Measurements from ENCODE around the gene KATNAL2.
A peak's percentile ranks its signal among the peaks of the same experiment; 100 is the strongest.
"Not testable (repeated sequence)": the region's sequence is repeated elsewhere in the genome, so short reads cannot be mapped to it uniquely, and the experiment has no call there.

KATNAL2 gene

DNA sequence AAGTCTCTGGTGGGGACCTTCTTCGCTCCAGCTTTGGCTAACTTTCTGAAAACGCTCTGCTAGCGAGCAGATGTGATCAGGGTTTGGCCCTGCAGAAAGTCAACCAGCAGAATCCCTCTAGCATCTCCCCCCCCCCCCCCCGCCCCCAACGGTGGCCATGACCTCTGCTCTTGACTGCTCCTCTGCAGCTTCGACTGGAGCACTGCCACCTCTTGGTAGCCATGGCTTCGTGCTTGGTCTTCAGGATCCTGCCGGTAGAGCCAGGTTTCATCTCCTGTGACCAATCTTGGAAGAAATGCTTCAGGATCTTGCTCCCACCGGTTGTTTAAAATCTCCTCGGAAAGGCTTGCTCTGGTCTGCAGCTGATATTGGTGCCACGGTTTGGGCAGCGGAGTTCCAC is 113.5 kb downstream of the KATNAL2 start:
- not testable (repeated sequence) for H3K27me3 ChIP-seq (ENCODE audit: insufficient read depth, low read depth, severe bottlenecking); H3K9me3 ChIP-seq (ENCODE audit: severe bottlenecking); H3K36me3 ChIP-seq; H3K4me3 ChIP-seq (ENCODE audit: low read depth, low read length); DNase-seq; H3K27ac ChIP-seq

DNA sequence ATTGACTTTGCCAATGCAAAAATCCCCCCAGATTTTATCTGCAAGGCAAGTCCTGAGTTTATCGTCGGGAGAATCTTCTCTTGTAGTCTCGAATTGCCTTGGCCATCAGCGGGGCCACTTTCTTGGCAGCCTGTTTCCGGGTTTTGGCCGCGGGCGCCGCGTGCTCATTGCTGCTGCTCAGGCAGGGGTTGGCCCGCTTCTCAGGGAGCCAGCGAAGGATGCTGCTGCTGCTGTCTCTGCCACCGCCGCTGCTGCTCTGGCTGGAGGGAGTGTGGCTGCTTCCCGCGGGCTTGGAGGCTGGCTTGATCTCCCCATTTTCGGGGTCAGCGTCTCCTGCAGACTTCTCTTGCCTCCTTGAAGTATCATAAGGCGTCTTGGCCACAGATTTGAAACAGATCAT is 115.5 kb downstream of the KATNAL2 start:
- no peak for DNase-seq
- no peaks in the 10 kb centered on the region for H3K36me3 ChIP-seq
- H3K27ac ChIP-seq = no peak overlapping the region
- TF ChIP-seq, protein P1, sequence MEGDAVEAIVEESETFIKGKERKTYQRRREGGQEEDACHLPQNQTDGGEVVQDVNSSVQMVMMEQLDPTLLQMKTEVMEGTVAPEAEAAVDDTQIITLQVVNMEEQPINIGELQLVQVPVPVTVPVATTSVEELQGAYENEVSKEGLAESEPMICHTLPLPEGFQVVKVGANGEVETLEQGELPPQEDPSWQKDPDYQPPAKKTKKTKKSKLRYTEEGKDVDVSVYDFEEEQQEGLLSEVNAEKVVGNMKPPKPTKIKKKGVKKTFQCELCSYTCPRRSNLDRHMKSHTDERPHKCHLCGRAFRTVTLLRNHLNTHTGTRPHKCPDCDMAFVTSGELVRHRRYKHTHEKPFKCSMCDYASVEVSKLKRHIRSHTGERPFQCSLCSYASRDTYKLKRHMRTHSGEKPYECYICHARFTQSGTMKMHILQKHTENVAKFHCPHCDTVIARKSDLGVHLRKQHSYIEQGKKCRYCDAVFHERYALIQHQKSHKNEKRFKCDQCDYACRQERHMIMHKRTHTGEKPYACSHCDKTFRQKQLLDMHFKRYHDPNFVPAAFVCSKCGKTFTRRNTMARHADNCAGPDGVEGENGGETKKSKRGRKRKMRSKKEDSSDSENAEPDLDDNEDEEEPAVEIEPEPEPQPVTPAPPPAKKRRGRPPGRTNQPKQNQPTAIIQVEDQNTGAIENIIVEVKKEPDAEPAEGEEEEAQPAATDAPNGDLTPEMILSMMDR (IDR thresholded peaks at IDR 0.05; ENCODE audit: low read depth, low read length) = no peak
- no peaks in the 10 kb centered on the region for H3K27me3 ChIP-seq (ENCODE audit: insufficient read depth, low read depth, severe bottlenecking)
- no peak overlapping the region for H3K4me3 ChIP-seq (ENCODE audit: low read depth, low read length)
- no peaks in the 10 kb centered on the region for H3K9me3 ChIP-seq (ENCODE audit: severe bottlenecking)

DNA sequence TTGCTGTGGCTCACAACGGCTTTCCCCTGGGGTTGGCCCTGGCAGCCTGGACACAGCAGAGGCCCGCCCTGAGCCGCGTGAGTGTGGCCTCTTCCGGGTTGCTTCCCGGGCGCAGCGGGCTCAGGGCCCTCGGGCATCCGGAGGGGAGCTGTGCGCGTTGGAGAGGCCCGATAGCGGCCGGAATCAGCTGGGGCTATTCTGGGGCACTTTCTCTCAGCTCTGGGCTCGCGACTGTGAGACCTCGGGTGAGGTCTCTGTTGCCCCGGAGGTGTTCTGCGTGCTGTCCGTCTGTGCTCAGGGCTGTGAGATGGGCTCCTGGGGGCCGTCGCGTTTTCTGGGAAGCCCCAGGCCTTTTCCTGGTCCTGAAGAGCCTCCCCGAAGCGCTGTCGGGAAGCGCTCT is 117.2 kb downstream of the KATNAL2 start:
- H3K27ac ChIP-seq, DNase-seq: not testable (repeated sequence)

DNA sequence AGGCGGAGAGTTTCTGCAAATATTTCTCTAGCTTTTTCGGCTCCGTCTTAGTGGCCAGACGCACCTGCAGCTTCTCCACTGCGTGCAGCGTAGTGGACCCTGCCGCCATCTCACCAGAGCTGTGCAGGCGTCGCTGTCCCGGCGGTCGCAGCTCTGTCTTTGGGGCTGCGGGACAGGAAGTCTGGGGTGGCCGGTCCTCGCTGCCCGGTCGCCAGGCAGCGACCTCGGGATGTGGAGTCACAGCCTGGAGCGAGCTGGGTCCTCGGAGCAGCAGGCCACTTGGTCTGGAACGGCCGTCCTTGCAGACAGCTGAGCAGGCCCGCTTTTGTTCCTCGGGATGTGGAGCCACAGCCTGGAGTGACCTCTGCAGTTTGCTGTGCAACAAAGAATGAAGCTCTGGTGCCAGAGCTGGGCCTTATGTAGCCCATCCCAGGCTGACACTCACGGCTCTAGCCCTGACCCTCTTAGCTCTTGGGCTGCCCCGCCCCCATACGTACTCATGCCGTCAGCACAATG is 117.8 kb downstream of the KATNAL2 start, which contains the start of gene ELOA2:
Gene ELOA2 (minus strand): TSS at position 466 of the 516 bp plus-strand sequence. CDS start 357 bp downstream, at position 109.
- no peaks in the 10 kb centered on the region for H3K9me3 ChIP-seq (ENCODE audit: severe bottlenecking)
- no peak within 1 kb of the TSS for H3K4me3 ChIP-seq (ENCODE audit: low read depth, low read length)
- TF ChIP-seq, protein P1 (IDR thresholded peaks at IDR 0.05; ENCODE audit: low read depth, low read length) = no peak
- no peak within 1 kb of the TSS for H3K27ac ChIP-seq
- no peak for DNase-seq
- no peaks in the 10 kb centered on the region for H3K36me3 ChIP-seq
- H3K27me3 ChIP-seq (ENCODE audit: insufficient read depth, low read depth, severe bottlenecking) = no peaks in the 10 kb centered on the region

More for the DNA sequence above, 117.2 kb downstream of the KATNAL2 start:
- not testable (repeated sequence) for H3K36me3 ChIP-seq; H3K4me3 ChIP-seq (ENCODE audit: low read depth, low read length); H3K27me3 ChIP-seq (ENCODE audit: insufficient read depth, low read depth, severe bottlenecking); H3K9me3 ChIP-seq (ENCODE audit: severe bottlenecking)

DNA sequence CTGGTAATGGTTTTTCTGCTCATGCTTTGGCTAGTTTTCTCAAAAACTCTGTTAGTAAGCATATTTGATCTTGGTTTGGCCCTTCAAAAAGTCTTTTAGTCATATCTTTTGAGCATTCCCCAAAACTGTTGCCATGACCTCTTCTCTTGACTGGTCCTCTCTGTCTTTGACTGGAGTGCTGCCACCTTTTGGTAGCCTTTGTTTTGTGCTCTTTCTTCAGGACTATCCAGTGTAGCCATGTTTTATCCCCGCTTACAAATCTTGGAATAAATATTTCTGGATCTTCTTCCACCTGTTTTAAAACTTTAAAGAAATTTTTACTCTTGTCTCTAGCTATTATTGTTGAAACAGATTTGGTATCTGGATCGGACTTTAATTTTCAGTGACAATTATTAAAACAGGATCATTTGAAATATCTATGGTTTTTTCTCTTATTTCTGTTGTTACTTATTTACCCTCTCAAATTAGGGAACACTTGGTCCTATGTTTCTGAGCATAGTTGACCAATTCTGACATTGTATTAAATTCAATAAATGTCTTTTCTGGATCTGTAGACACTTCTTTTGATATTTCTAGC is 119.0 kb downstream of the KATNAL2 start:
- TF ChIP-seq, protein P1 (IDR thresholded peaks at IDR 0.05; ENCODE audit: low read depth, low read length) = peak; percentile 72
- H3K4me3 ChIP-seq (ENCODE audit: low read depth, low read length) = no peak overlapping the region
- DNase-seq = peak; percentile 45
- no peaks in the 10 kb centered on the region for H3K27me3 ChIP-seq (ENCODE audit: insufficient read depth, low read depth, severe bottlenecking)
- no peaks in the 10 kb centered on the region for H3K9me3 ChIP-seq (ENCODE audit: severe bottlenecking)
- no peaks in the 10 kb centered on the region for H3K36me3 ChIP-seq
- H3K27ac ChIP-seq = no peak overlapping the region

DNA sequence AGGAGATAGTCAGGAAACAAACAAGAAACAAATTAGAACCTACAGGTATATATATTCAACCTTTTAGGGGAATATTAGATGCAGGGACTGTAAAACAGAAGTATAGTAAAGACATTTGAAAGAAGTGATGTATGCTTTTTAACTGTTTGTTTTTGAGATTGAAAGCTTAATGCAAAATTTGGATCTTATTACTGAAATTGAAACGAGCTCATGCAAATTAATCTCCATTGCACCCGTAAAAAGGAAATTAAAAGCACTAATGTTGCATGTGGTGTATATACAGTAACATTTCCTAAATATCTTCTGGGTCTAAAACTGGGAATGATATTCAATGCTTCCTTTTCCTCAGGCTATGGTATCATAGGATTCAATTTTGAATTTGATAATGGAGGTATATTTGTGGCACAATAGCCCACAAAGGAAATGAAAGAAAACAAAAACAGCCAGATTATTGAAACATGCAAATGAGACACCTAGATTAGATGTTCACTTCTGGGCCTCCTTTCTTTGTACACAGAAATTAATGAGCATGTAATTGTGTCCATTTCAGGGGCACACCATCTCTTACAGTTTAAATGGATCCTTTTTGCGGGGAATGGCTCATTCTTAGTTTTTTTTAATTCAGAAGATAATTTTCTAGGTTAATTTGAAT is 119.7 kb downstream of the KATNAL2 start:
- no peak for DNase-seq
- no peak overlapping the region for H3K27ac ChIP-seq
- no peaks in the 10 kb centered on the region for H3K9me3 ChIP-seq (ENCODE audit: severe bottlenecking)
- TF ChIP-seq, protein P1 (IDR thresholded peaks at IDR 0.05; ENCODE audit: low read depth, low read length) = no peak
- H3K36me3 ChIP-seq = no peaks in the 10 kb centered on the region
- no peaks in the 10 kb centered on the region for H3K27me3 ChIP-seq (ENCODE audit: insufficient read depth, low read depth, severe bottlenecking)
- no peak overlapping the region for H3K4me3 ChIP-seq (ENCODE audit: low read depth, low read length)

All from WERI-Rb-1 (cell line).